ENCODE data around the gene BRINP1. TPM values are rescaled to one million over a fixed set of nuclear protein-coding genes. Genes with fewer than 3 reads are reported as not detected.

Gene BRINP1
- total and polyA plus RNA-seq, 2 of the 8 experiments (the other 6 are each of a cell fraction or from before 2014, with no cell fraction given) = 19.5 to 20.5 TPM

DNA sequence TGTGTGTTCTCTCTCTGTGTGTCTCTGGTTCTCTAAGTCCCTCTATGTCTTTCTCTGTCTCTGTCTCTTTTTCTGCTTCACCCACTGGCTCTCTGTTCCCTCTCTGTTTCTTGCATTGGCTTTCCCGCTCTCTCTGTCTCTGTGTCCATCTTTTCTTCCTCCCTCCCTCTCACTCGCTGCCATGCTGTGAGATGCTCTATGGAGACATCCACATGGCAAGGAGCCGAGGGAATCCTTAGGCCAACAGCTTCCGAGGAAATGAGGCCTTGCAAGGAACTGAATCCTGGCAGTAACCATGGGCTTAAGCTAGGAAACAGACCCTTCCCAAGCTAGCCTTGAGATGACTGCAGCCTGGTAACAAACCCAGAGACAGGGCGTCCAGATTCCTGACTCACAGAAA is 117.3 kb downstream of the BRINP1 start:
- Histone ChIP-seq H2AFZ (ENCODE audit: low read length) (no peak overlapping the region), H2BK20ac (ENCODE audit: low read length) (no peak overlapping the region), H3K9ac (replicated peaks in 1 of 4; ENCODE audit: extremely low read depth in 1 of 4, low read depth in 3 of 4, low read length in 3 of 4) (no peak overlapping the region), H3K23ac (ENCODE audit: insufficient read length) (no peak overlapping the region), H2BK120ac (replicated peaks; ENCODE audit: low read depth, low read length) (no peak overlapping the region), H3K79me2 (ENCODE audit: control insufficient read depth in 1 of 2, insufficient read depth in 2 of 2, low read length in 2 of 2) (peaks cover 0 to 8% of the 10 kb centered on the region in 2 experiments; a peak in 1 of 4 replicates), H3K18ac (ENCODE audit: extremely low read depth, low read length) (no peak overlapping the region), H3K27ac (ENCODE audit: low read depth, low read length) (no peak overlapping the region; the same call in 1 of the 2 replicates), H3K79me1 (ENCODE audit: low read depth, low read length) (peaks cover 2% of the 10 kb centered on the region; the same call in 1 of the 2 replicates), H2BK12ac (ENCODE audit: low read depth, low read length) (no peak overlapping the region), H2BK5ac (ENCODE audit: low read depth, low read length) (no peak overlapping the region), H3K4me3 (ENCODE audit: extremely low read depth in 1 of 4, insufficient read depth in 2 of 4, low read depth in 3 of 4, low read length in 4 of 4) (no peak overlapping the region), H3K56ac (replicated peaks; ENCODE audit: insufficient read length, low read depth, low read length) (no peak overlapping the region), H3K36me3 (ENCODE audit: control insufficient read depth in 2 of 4, insufficient read depth in 4 of 4, low read length in 3 of 4) (peaks cover 0 to 3% (median 0%) of the 10 kb centered on the region in 4 experiments; a peak in 1 of 8 replicates), H3K14ac (ENCODE audit: insufficient read length) (no peak overlapping the region), H2BK15ac (ENCODE audit: low read length) (no peak overlapping the region), H3K27me3 (replicated peaks in 1 of 4; ENCODE audit: control insufficient read depth in 3 of 4, extremely low read depth in 1 of 4, insufficient read depth in 3 of 4, low read length in 3 of 4) (no peaks in the 10 kb centered on the region), H3K9me3 (ENCODE audit: insufficient read depth in 2 of 2, low read depth in 1 of 2, low read length in 1 of 2) (no peaks in the 10 kb centered on the region), H4K20me1 (replicated peaks in 1 of 2; ENCODE audit: control insufficient read depth in 1 of 2, insufficient read depth in 2 of 2, low read length in 2 of 2) (peaks cover 2 to 6% of the 10 kb centered on the region in 2 experiments), H3K4me2 (ENCODE audit: insufficient read depth in 1 of 2, low read depth in 2 of 2, low read length in 2 of 2) (no peak overlapping the region), H4K8ac (ENCODE audit: extremely low read depth, insufficient read depth, low read length) (no peak overlapping the region), H2AK5ac (ENCODE audit: low read depth, low read length) (no peak overlapping the region), H3K4ac (replicated peaks; ENCODE audit: insufficient read length, low read depth, low read length) (no peak overlapping the region), H4K91ac (replicated peaks; ENCODE audit: insufficient read length, low read length) (no peak overlapping the region), H4K5ac (ENCODE audit: insufficient read length, low read depth, low read length) (no peak overlapping the region), H3K4me1 (replicated peaks in 1 of 4; ENCODE audit: control insufficient read depth in 3 of 4, insufficient read depth in 4 of 4, low read length in 3 of 4) (no peaks in the 10 kb centered on the region), H3K23me2 (ENCODE audit: low read depth, low read length) (no peaks in the 10 kb centered on the region)
- CTCF ChIA-PET (ENCODE audit: partially characterized antibody) = no interaction called here
- POLR2A ChIA-PET (ENCODE audit: partially characterized antibody) = no interaction called here
- FAIRE-seq = no peak
- WGBS, 2 experiments (ENCODE audit: extremely low coverage in 1 of 2, insufficient coverage in 1 of 2, insufficient read length in 1 of 2, insufficient replicate concordance in 2 of 2, low coverage in 1 of 2, low lambda C conversion rate in 2 of 2, missing lambda C conversion rate in 1 of 2) = 71% methylated on average over 5 of the region's 5 CpGs; no CpG with 5 or more reads in 1 of the 2 experiments
- DNase-seq (ENCODE audit: low read depth in 1 of 2, low spot score in 2 of 2) = no peak
- TF ChIP-seq POU5F1 (IDR thresholded peaks at IDR 0.05; ENCODE audit: low read depth, low read length) = no peak
- TF ChIP-seq GTF2F1 (IDR thresholded peaks at IDR 0.05; ENCODE audit: borderline replicate concordance, low read depth, low read length) = no peak
